BLaER1 treated with 17β-estradiol and CSF1 and Interleukin-3, amounts not matched to agents 10 nM and 100 nM (cell line): Measurements from ENCODE around the gene PHF20.
"Not testable (repeated sequence)": the region's sequence is repeated elsewhere in the genome, so short reads cannot be mapped to it uniquely, and the experiment has no call there.

Source experiments
- H3K27ac ChIP-seq, 11 experiments: shearing (Covaris generic); formaldehyde crosslinking; 2 replicates each; pipeline ENCODE4 v1.8.1; 2022
- H3K27me3 ChIP-seq, 11 experiments: shearing (Covaris generic); formaldehyde crosslinking; 2 replicates each; pipeline ENCODE4 v1.8.1; 2022
- H3K36me3 ChIP-seq, 11 experiments: shearing (Covaris generic); formaldehyde crosslinking; 2 replicates each; pipeline ENCODE4 v1.8.1; 2022
- H3K4me1 ChIP-seq, 10 experiments: shearing (Covaris generic); formaldehyde crosslinking; 2 replicates each; pipeline ENCODE4 v1.8.1; 2022
- H3K4me2 ChIP-seq, 11 experiments: shearing (Covaris generic); formaldehyde crosslinking; 2 replicates each; pipeline ENCODE4 v1.8.1; 2022
- H3K4me3 ChIP-seq, 10 experiments: shearing (Covaris generic); formaldehyde crosslinking; 2 replicates each; pipeline ENCODE4 v1.8.1; 2022
- H3K9ac ChIP-seq, 11 experiments: shearing (Covaris generic); formaldehyde crosslinking; 2 replicates each; pipeline ENCODE4 v1.8.1; 2022
- H3K9me3 ChIP-seq, 11 experiments: shearing (Covaris generic); formaldehyde crosslinking; replicated peaks in 1 of 11; 2 replicates each; pipeline ENCODE4 v1.8.1; 2022
- H4K20me1 ChIP-seq, 11 experiments: shearing (Covaris generic); formaldehyde crosslinking; 2 replicates each; pipeline ENCODE4 v1.8.1; 2022
- Cebpa-rat ChIP-seq, 11 experiments: shearing (Covaris generic); IDR thresholded peaks; 2 replicates each; pipeline ENCODE4 v1.8.1; 2022

The PHF20 gene

DNA sequence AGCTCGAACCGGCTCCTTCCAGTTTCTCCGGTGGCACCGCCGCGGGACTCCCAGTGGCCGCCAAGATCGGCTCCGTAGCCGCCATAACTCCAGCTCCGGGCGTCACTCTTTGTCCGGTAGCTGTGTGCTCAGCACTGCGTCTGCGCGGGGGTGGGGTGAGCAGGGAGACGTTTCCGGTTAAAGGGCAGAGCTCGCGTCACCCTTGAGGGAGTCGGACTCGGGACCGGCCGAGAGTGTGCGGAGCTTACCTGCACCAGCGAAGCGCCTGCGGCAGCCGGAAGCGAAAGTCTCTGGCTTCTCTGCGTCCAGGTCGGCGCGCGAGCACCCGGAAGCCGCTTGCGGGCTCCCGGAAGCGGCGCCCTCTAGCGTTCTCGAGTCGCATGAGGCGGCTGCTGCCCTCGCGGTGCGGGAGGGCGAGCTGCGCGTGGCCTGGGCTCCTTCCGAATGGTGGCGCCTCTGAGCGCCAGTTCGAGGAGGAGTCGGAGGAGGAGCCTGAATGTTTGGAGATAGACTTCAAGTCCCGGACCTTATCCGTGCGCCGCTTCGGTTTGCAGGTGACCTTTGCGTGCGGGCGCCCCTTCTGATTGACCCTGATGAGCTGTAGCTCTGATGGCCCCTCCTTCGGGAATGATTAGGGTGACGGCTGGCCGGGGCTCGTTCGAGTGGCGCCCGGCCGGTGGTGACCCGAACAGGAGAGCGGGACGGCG is 182.5 kb downstream of the PHF20 start, which contains the start of gene SCAND1:
Gene SCAND1 (minus strand): TSS at position 303 of the 707 bp plus-strand sequence. CDS start 218 bp downstream, at position 85.
- peak within 1 kb of the TSS; percentile 83 to 98 (median 91) for H3K4me2 ChIP-seq
- H3K27me3 ChIP-seq, result no peaks in the 10 kb centered on the region
- H3K4me3 ChIP-seq, result peak within 1 kb of the TSS; percentile 79 to 96 (median 90)
- H3K9ac ChIP-seq, result peak within 1 kb of the TSS; percentile 95 to 100 (median 99)
- TF ChIP-seq Cebpa-rat (IDR thresholded peaks at IDR 0.05), result no peak
- peaks cover 15 to 33% (median 28%) of the 10 kb centered on the region in 11 experiments; a peak in 21 of 22 replicates for H4K20me1 ChIP-seq
- H3K36me3 ChIP-seq, result peaks cover 2 to 41% (median 25%) of the 10 kb centered on the region in 11 experiments; a peak in 17 of 22 replicates
- H3K27ac ChIP-seq, result peak within 1 kb of the TSS; percentile 96 to 100 (median 99)
- H3K9me3 ChIP-seq, result peaks cover 5 to 10% (median 8%) of the 10 kb centered on the region in 11 experiments
- peaks cover 21 to 25% (median 24%) of the 10 kb centered on the region in 10 experiments for H3K4me1 ChIP-seq

DNA sequence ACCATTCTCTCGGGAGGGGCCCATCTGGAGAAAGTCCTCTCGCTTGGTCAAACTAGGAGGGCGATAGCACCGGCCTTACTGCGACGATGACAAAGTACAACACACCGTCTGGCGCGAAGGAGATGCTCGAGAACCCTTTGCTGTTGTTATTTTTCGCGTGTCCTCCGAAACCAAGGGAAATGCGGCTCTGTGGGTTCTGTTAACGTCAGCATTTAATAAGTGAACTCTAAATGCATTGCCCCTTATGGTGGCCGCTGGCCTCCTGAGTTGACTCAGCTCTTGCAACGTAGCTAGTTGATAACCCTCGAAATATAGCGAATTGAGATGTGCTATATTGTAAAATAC is 183.1 kb downstream of the PHF20 start:
- Histone ChIP-seq H3K9me3 (peaks cover 9 to 15% (median 13%) of the 10 kb centered on the region in 11 experiments), H3K9ac (peak overlapping the region; percentile 95 to 100 (median 99)), H3K36me3 (peaks cover 0 to 36% (median 23%) of the 10 kb centered on the region in 11 experiments; a peak in 16 of 22 replicates), H3K4me2 (peak overlapping the region; percentile 73 to 89 (median 80)), H3K4me1 (peaks cover 21 to 25% (median 24%) of the 10 kb centered on the region in 10 experiments), H4K20me1 (peaks cover 15 to 33% (median 24%) of the 10 kb centered on the region in 11 experiments; a peak in 21 of 22 replicates), H3K4me3 (peak overlapping the region; percentile 79 to 96 (median 90)), H3K27me3 (no peaks in the 10 kb centered on the region), H3K27ac (peak overlapping the region; percentile 96 to 100 (median 99))
- TF ChIP-seq Cebpa-rat (IDR thresholded peaks at IDR 0.05), result no peak

DNA sequence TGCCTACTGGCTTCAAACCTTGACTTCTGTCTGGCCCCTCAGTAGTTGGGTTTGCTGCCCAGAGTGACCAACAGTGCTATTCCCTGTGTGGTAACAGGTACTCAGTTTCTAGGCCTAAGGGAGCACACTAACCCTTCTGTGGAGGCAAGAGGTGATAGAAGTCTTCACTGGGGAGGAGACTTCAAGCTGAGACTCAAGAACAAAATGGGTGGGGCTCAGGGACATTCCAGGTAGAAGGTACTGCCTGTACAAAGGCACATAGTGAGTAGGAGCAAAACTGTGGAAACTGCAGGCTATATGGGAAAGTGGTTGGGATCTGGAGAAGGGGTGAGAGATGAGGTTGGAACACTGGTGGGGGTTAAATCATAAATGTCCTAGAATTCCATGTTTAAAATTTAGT is 184.8 kb downstream of the PHF20 start:
- H3K27me3 ChIP-seq, result no peaks in the 10 kb centered on the region
- H3K4me2 ChIP-seq, result no peak overlapping the region
- H3K27ac ChIP-seq, result no peak overlapping the region
- no peak overlapping the region for H3K4me3 ChIP-seq
- peaks cover 0 to 19% (median 11%) of the 10 kb centered on the region in 11 experiments; a peak in 14 of 22 replicates for H3K36me3 ChIP-seq
- no peak overlapping the region for H3K9ac ChIP-seq
- H3K4me1 ChIP-seq, result peaks cover 21 to 24% (median 23%) of the 10 kb centered on the region in 10 experiments
- H4K20me1 ChIP-seq, result peaks cover 14 to 23% (median 19%) of the 10 kb centered on the region in 11 experiments; a peak in 21 of 22 replicates
- TF ChIP-seq Cebpa-rat (IDR thresholded peaks at IDR 0.05), result no peak
- H3K9me3 ChIP-seq, result peaks cover 9 to 21% (median 13%) of the 10 kb centered on the region in 11 experiments

DNA sequence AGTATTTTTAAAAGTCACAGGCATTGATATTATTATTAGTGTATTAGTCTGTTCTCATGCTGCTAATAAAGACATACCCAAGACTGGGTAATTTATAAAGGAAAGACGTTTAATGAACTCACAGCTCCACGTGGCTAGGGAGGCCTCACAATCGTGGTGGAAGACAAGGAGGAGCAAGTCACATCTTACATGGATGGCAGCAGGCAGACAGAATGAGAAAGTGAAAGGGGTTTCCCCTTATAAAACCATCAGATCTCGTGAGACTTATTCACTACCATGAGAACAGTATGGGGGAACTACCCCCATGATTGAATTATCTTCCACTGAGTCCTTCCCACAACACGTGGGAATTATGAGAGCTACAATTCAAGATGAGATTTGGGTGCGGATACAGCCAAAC is 187.5 kb downstream of the PHF20 start:
- H3K36me3 ChIP-seq, H4K20me1 ChIP-seq, H3K4me3 ChIP-seq, H3K9ac ChIP-seq, H3K27ac ChIP-seq, H3K4me2 ChIP-seq, H3K27me3 ChIP-seq: not testable (repeated sequence)
- peaks cover 8 to 12% (median 10%) of the 10 kb centered on the region in 10 experiments; a peak in 19 of 20 replicates for H3K4me1 ChIP-seq
- H3K9me3 ChIP-seq, result peaks cover 9 to 21% (median 13%) of the 10 kb centered on the region in 11 experiments

DNA sequence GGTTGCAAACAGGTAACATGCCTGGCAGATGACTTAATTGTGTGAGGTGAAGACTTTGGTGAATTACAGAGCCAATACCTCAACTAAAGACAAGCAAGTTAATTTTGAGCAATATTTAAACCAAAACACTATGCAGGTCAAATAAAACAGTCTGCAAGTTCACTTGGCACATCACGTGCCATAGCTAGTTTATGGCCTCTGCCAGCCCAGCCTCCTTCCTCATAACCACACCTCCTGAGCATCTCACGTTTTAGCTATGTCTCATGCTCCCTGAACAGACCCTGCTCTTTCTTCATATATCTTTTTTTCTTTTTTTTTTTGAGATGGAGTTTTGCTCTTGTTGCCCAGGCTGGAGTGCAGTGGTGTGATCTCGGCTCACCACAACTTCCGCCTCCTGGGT is 192.1 kb downstream of the PHF20 start:
- H3K36me3 ChIP-seq, result peaks cover 0 to 7% (median 0%) of the 10 kb centered on the region in 11 experiments; a peak in 3 of 22 replicates
- no peak overlapping the region for H3K9ac ChIP-seq
- no peak for TF ChIP-seq Cebpa-rat (IDR thresholded peaks at IDR 0.05)
- no peak overlapping the region for H3K27ac ChIP-seq
- peaks cover 9 to 16% (median 10%) of the 10 kb centered on the region in 11 experiments for H3K9me3 ChIP-seq
- H3K27me3 ChIP-seq, result no peaks in the 10 kb centered on the region
- no peak overlapping the region for H3K4me2 ChIP-seq
- H3K4me1 ChIP-seq, result no peaks in the 10 kb centered on the region
- no peaks in the 10 kb centered on the region for H4K20me1 ChIP-seq
- H3K4me3 ChIP-seq, result no peak overlapping the region

DNA sequence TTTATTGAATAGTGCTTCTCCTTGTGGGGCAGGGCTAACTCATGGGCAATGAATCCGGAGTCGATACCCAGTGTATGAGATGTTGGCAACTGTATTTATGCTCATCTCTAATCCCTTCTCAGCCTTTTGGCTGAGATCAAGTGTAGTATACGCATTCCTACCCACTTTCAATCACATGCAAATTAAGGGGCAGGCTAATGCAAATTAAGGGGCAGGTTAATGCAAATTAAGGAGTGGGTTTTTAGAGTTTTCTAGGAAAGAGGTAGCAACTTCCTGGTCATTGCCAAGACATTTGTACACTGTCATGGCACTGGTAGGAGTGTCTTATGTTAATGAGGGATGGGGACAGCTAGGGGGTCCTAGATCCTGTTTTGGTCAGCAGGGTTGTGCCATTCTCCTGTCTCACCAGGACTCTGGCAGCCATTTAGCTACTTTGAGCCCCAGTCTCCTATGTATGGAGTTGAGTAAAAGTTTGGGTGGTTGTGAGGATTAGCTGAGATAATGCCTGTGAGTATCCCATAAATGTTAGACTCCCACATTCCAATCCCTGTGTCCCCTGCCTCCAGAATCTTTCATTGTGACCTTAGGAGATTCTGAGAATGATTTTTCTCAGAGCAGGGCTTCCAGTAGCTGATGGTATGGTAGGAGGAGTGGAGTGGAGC is 196.3 kb downstream of the PHF20 start, which contains the start of gene CNBD2:
Gene CNBD2 (plus strand): TSS at position 612 of the 662 bp plus-strand sequence. CDS start 173 bp downstream, outside the sequence.
- Histone ChIP-seq H3K4me3 (no peak within 1 kb of the TSS), H3K4me2 (no peak within 1 kb of the TSS), H4K20me1 (no peaks in the 10 kb centered on the region), H3K27me3 (no peaks in the 10 kb centered on the region), H3K27ac (no peak within 1 kb of the TSS), H3K9me3 (peaks cover 0 to 7% (median 0%) of the 10 kb centered on the region in 11 experiments; a peak in 4 of 22 replicates), H3K36me3 (no peaks in the 10 kb centered on the region), H3K4me1 (no peaks in the 10 kb centered on the region), H3K9ac (no peak within 1 kb of the TSS)
- TF ChIP-seq Cebpa-rat (IDR thresholded peaks at IDR 0.05), result no peak

DNA sequence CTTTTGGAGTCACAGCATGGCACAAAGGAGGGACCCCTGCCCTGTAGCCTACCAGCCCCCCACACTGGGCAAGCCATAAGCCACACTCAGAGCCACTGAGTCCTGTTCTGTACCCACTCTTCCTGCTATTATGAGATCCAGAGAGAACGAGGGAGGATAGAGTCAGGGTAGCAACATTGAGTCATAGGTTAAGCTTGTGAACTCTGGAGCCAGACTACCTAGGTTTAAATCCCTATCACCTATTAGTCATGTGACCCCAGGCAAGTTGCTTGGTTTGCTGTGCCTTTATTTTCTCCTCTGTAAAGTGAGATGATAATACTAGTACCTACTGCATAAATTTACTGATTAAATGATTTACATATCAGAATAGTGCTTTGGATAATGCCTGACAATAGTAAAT is 197.1 kb downstream of the PHF20 start:
- peaks cover 0 to 7% (median 0%) of the 10 kb centered on the region in 11 experiments; a peak in 4 of 22 replicates for H3K9me3 ChIP-seq
- no peak overlapping the region for H3K4me2 ChIP-seq
- no peak overlapping the region for H3K4me3 ChIP-seq
- H4K20me1 ChIP-seq, result no peaks in the 10 kb centered on the region
- no peak overlapping the region for H3K27ac ChIP-seq
- H3K27me3 ChIP-seq, result no peaks in the 10 kb centered on the region
- no peaks in the 10 kb centered on the region for H3K4me1 ChIP-seq
- no peaks in the 10 kb centered on the region for H3K36me3 ChIP-seq
- no peak overlapping the region for H3K9ac ChIP-seq
- TF ChIP-seq Cebpa-rat (IDR thresholded peaks at IDR 0.05), result no peak

DNA sequence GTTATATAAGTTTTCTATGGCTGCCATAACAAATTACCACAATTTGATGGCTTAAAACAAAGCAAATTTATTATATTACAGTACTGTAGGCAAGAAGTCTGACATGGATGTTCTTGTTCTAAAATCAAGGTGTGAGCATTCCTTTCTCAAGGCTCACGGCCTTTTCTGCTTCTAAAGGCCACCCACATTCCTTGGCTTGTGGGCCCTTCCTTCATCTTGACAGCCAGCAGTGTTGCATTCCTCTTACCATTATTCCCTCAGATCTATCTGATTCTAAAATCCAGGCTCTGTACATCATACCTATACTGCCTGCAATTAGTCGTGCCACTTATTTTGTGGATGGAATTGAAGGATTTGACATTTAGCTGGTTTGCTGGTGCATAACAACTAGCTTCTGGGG is 200.2 kb downstream of the PHF20 start:
- no peaks in the 10 kb centered on the region for H3K36me3 ChIP-seq
- H3K4me1 ChIP-seq, result peaks cover 0 to 23% (median 0%) of the 10 kb centered on the region in 10 experiments; a peak in 8 of 20 replicates
- TF ChIP-seq Cebpa-rat (IDR thresholded peaks at IDR 0.05), result no peak
- H3K4me3 ChIP-seq, result no peak overlapping the region
- peaks cover 0 to 7% (median 0%) of the 10 kb centered on the region in 11 experiments; a peak in 4 of 22 replicates for H3K9me3 ChIP-seq
- H3K27me3 ChIP-seq, result no peaks in the 10 kb centered on the region
- no peak overlapping the region for H3K9ac ChIP-seq
- no peak overlapping the region for H3K4me2 ChIP-seq
- no peaks in the 10 kb centered on the region for H4K20me1 ChIP-seq
- no peak overlapping the region for H3K27ac ChIP-seq

DNA sequence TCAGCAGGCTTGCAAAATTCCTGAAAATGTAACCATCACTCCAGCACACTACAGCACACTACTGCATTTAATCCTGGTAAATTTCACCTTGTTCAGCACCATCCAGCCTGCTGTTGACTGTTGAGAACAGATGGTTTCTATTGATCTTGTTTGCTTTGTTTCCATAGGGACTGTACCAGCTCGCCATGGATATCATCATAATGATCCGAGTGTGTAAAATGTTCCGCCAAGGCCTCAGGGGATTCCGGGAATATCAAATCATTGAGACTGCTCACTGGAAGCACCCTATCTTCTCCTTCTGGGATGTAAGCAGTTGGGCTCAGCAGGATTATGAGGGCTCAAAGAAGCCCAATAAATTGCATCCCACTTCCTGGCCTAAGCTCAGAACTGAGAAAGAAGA is 200.6 kb downstream of the PHF20 start:
- Histone ChIP-seq H3K27ac (no peak overlapping the region), H3K4me1 (peaks cover 0 to 28% (median 4%) of the 10 kb centered on the region in 10 experiments; a peak in 12 of 20 replicates), H3K9ac (no peak overlapping the region), H3K4me2 (no peak overlapping the region), H3K9me3 (peaks cover 0 to 7% (median 0%) of the 10 kb centered on the region in 11 experiments; a peak in 4 of 22 replicates), H3K27me3 (no peaks in the 10 kb centered on the region), H3K36me3 (no peaks in the 10 kb centered on the region), H4K20me1 (no peaks in the 10 kb centered on the region), H3K4me3 (no peak overlapping the region)
- no peak for TF ChIP-seq Cebpa-rat (IDR thresholded peaks at IDR 0.05)
